Astrocyte of the cerebellum (primary cell): ENCODE results near the gene TRMT44.
"Not testable (repeated sequence)": the region's sequence is repeated elsewhere in the genome, so short reads cannot be mapped to it uniquely, and the experiment has no call there.

ENCODE experiments used
- DNase-seq: peaks from one replicate; pipeline ENCODE4 v3.0.0-alpha.2; 2011; ENCODE audit warnings: low read depth
- H3K4me3 ChIP-seq: 2 replicates; pipeline ENCODE4 v1.5.1; 2011; ENCODE audit warnings: mild to moderate bottlenecking, low read depth, low read length, moderate library complexity
- in situ Hi-C: cut with HindIII; loops from 2 replicates; pipeline ENCODE4 v1.10.0; 2017; ENCODE audit warnings: low sequenced_read_pairs
- TF ChIP-seq, protein P1 (sequence below): IDR thresholded peaks from 2 replicates; pipeline ENCODE4 v1.5.1; 2012; ENCODE audit warnings: low read length, low read depth, moderate library complexity, mild to moderate bottlenecking; ENCODE audit errors: missing control alignments

Gene TRMT44

DNA sequence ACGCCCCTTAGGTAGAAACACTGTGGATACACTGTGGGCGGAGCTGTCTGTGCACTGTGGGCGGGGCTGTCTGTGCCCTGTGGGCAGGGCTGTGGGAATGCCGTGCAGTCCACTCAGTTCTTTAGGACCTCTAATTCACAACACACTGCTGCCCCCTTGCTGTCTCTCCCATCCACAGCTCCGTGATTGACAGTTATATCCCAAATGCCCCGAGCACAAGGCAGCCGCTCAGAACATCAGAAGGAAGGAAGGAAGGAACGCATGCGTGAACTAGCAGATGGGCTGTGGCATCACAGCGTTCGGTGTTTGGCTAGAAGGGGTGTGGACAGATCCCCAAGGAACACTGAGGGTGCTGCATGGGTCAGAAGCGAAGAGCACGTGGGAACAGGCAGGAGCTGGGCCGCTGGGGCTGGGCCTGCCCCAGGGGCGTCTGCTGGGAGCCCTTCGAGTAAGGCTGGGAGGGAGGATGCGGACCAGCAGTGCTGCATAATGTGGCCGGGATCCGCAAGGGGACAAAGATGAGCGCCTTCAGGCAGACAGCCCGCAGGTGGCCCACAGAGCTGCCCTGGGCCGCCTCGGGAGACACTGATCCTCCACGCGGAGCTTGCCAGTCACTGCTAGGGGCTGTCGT lies 29.8 kb upstream of the TRMT44 start:
- TF ChIP-seq, protein P1, sequence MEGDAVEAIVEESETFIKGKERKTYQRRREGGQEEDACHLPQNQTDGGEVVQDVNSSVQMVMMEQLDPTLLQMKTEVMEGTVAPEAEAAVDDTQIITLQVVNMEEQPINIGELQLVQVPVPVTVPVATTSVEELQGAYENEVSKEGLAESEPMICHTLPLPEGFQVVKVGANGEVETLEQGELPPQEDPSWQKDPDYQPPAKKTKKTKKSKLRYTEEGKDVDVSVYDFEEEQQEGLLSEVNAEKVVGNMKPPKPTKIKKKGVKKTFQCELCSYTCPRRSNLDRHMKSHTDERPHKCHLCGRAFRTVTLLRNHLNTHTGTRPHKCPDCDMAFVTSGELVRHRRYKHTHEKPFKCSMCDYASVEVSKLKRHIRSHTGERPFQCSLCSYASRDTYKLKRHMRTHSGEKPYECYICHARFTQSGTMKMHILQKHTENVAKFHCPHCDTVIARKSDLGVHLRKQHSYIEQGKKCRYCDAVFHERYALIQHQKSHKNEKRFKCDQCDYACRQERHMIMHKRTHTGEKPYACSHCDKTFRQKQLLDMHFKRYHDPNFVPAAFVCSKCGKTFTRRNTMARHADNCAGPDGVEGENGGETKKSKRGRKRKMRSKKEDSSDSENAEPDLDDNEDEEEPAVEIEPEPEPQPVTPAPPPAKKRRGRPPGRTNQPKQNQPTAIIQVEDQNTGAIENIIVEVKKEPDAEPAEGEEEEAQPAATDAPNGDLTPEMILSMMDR: peak; percentile 40
- in situ Hi-C loops: no loop called here
- no peak overlapping the region for H3K4me3 ChIP-seq
- DNase-seq: no peak

DNA sequence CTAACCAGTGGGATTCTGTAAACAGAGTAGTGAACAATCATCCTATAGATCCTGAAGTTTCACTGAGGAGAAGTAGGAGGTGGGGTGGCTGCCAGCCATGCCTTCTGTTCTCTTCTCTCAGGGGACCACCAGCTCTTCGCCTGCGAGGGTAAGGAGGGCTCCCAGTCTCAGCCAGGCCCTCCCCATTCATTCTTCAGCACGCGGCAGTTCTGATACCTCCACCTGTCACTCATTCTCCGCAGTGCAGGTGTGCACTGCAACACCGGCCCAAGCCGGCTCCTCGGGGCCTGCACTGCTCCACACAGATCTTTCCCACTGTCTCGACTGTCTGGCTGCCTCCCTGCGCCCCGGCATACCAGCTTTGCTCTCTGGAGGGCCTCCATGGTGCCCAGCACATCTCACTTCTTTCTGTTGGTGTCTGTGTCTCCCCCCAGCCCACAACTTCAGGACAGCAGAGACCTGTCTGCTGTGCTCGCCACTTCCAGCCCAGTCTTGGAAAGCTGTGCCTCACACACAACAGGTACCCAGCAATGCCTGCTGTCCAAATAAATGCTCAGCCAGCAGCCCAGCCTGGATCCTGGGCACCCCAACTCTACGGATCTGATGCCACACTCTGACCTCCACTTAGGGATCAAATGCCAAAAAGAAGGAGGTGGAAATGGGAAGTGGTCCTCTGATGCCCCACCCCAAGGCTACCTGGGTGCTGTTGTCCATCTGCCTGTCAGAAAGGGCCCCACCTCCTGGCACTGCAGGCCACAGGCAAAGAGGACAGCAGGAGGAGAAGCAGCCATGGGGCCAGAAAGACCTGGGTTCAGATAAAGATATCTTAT lies 29.0 kb upstream of the TRMT44 start:
- DNase-seq: no peak
- H3K4me3 ChIP-seq: no peak overlapping the region
- in situ Hi-C loops: no loop called here
- TF ChIP-seq, protein P1: no peak

DNA sequence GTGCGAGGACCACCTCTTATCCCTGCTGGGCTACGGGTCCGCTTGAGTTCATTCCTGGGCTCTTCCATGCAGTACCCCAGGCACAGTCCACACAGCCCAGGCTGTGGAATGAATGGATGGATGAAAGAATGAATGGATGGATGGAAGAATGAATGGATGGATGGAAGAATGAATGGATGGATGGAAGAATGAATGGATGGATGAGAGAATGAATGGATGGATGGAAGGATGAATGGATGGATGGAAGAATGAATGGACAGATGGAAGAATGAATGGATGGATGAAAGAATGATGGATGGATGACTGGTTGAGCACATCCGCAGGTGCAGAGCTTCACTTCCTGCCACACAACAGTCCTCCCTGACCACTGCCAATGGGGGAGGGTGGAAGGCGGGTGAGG lies 28.3 kb upstream of the TRMT44 start:
- no peak for DNase-seq
- TF ChIP-seq, protein P1: no peak

DNA sequence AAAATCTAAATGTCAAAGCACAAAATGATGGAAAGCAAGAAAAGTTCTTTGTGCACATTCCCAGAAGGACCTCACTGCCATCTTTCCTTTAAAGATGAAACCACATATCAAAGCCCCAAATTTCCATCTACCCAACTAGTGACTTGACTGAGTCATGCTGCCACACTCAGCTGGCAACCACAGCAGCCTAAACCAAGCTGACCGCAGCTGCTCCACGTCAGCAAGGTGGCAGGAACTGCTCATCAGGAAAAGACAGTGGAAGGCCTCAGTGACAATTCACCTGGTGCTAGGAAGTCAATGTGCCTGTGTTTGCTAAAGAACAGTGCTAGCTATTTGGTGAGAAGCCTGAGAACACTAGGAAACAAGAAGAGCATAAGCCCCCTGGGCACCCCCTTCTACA lies 26.2 kb upstream of the TRMT44 start:
- DNase-seq: no peak
- TF ChIP-seq, protein P1: no peak
- H3K4me3 ChIP-seq: no peak overlapping the region
- in situ Hi-C loops: no loop called here

More for the DNA sequence above, 28.3 kb upstream of the TRMT44 start:
- H3K4me3 ChIP-seq: no peak overlapping the region
- in situ Hi-C loops: no loop called here

DNA sequence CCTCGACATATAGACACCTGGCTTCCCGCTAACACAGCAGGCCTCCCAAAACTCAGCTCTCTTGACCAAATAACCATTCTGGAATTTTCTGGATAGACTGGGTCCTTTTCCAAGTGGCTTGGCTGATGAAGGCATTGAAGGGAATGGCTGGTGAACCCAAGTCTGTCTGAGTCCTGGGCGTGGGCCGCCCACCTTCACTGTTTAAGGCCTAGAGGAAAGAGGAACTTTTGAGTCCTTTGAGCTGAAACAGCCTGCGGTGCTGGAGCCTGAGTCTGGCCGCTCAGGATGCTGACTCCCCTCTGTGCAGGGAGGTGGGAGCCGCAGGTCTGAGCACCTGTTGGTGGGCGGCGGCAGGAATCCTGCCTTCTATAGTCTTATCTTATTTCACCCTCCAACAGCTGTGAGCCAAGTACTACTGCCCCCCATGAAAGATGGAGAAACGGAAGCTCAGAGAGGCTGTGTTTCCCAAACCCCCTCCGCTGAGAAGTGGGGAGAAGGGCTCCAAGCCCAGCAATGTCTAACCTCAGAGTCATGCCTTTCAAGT lies 23.4 kb upstream of the TRMT44 start:
- in situ Hi-C loops: no loop called here
- H3K4me3 ChIP-seq: no peak overlapping the region
- TF ChIP-seq, protein P1: no peak
- no peak for DNase-seq

DNA sequence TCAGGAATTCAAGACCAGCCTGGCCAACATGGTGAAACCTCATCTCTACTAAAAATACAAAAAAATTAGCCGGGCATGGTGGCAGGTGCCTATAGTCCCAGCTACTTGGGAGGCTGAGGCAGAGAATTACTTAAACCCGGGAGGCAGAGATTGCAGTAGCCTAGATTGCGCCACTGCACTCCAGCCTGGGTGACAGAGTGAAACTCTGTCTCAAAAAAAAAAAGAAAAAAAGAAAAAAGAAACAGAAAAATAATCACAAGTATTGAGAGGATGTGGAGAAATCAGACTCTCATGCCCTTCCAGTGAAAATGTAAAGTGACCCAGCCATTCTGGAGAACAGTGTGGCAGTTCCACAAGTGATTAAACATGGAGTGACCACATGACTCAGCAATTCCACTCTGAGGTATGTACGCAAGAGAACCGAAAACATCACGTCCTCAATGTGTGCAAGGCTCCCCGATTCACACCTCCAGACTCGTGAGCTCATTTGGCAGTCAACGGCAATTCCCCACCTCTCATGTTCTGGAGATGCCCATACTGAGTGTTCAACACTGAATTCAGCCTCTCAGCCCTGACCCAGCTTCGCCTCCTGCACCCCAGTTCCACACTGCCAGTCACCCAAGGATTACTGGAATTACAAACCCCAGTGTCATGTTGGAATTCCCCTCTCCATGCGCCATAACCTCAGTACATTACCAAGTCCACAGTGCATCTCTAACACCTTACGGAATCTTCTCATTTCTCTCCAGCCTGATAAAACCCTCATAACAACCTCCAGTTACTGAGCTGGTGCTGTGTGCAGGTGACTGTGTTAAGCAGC lies 21.1 kb upstream of the TRMT44 start:
- TF ChIP-seq, protein P1: no peak
- no peak overlapping the region for H3K4me3 ChIP-seq
- no peak for DNase-seq
- in situ Hi-C loops: no loop called here

DNA sequence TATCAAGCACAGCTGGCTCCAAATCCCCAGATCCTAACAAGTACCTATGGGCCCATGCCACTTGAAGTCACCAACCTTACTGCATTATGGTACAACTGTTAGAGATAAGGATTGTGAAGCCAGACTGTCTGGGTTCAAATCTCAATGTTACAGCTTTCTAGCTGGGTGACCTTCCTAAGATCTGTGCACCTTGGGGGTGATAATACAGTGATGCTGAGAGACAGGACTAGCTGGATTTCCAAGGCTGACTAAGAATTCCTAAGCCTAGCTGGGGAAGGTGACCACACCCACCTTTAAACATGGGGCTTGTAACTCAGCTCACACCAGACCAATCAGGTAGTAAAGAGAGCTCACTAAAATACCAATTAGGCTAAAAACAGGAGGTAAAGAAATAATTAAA lies 20.4 kb upstream of the TRMT44 start:
- DNase-seq, H3K4me3 ChIP-seq, in situ Hi-C loops: not testable (repeated sequence)
